ENCODE data around the gene TIMM8A.

Gene TIMM8A

GRCh38 chrX:101357166-101357795, 8.7 kb upstream of the TIMM8A start:
- H3F3A ChIP-seq (ENCODE audit: control insufficient read depth, insufficient read depth), result 0 out of 2 replicates have a peak, but pooled peaks cover 2% of the 10 kb centered on the region
- peaks cover 23% of the 10 kb centered on the region for H3K4me1 ChIP-seq (ENCODE audit: control insufficient read depth, low read length)
- no peaks in the 10 kb centered on the region for H3K27me3 ChIP-seq (ENCODE audit: control insufficient read depth, low read length)
- peaks cover 83% of the 10 kb centered on the region for H3K36me3 ChIP-seq (ENCODE audit: control insufficient read depth, low read length)
- no peaks in the 10 kb centered on the region for H3K9me3 ChIP-seq (ENCODE audit: control insufficient read depth, insufficient read depth, low read length)
- no peaks in the 10 kb centered on the region for H3K79me2 ChIP-seq (ENCODE audit: control insufficient read depth, low read length)
- peak; percentile 42 for TF ChIP-seq CTCF (IDR thresholded peaks at IDR 0.05; ENCODE audit: low read depth, low read length, poor library complexity, severe bottlenecking)
- TF ChIP-seq EZH2phosphoT487 (IDR thresholded peaks at IDR 0.05; ENCODE audit: borderline replicate concordance, low read length), result no peak
- H3K4me3 ChIP-seq (ENCODE audit: low read length), result no peak overlapping the region
- H3K27ac ChIP-seq (ENCODE audit: low read depth, low read length), result no peak overlapping the region
- no peaks in the 10 kb centered on the region for H3K9me2 ChIP-seq (replicated peaks; ENCODE audit: control insufficient read depth, low read length)
- no peaks in the 10 kb centered on the region for H4K20me1 ChIP-seq (ENCODE audit: control insufficient read depth, insufficient read depth, low read depth, low read length)
- no peak overlapping the region for H3K4me2 ChIP-seq (ENCODE audit: low read length)

GRCh38 chrX:101349193-101349562, 636 bp upstream of the TIMM8A start:
- H3K79me2 ChIP-seq (ENCODE audit: control insufficient read depth, low read length), result peaks cover 44% of the 10 kb centered on the region
- no peaks in the 10 kb centered on the region for H3K27me3 ChIP-seq (ENCODE audit: control insufficient read depth, low read length)
- no peaks in the 10 kb centered on the region for H4K20me1 ChIP-seq (ENCODE audit: control insufficient read depth, insufficient read depth, low read depth, low read length)
- H3K27ac ChIP-seq (ENCODE audit: low read depth, low read length), result peak overlapping the region; percentile 62
- H3K9me3 ChIP-seq (ENCODE audit: control insufficient read depth, insufficient read depth, low read length), result no peaks in the 10 kb centered on the region
- peaks cover 7% of the 10 kb centered on the region for H3F3A ChIP-seq (ENCODE audit: control insufficient read depth, insufficient read depth)
- peak overlapping the region; percentile 85 for H3K4me2 ChIP-seq (ENCODE audit: low read length)
- peaks cover 58% of the 10 kb centered on the region for H3K36me3 ChIP-seq (ENCODE audit: control insufficient read depth, low read length)
- TF ChIP-seq EZH2phosphoT487 (IDR thresholded peaks at IDR 0.05; ENCODE audit: borderline replicate concordance, low read length), result no peak
- TF ChIP-seq CTCF (IDR thresholded peaks at IDR 0.05; ENCODE audit: low read depth, low read length, poor library complexity, severe bottlenecking), result no peak
- H3K9me2 ChIP-seq (replicated peaks; ENCODE audit: control insufficient read depth, low read length), result no peaks in the 10 kb centered on the region
- peaks cover 18% of the 10 kb centered on the region for H3K4me1 ChIP-seq (ENCODE audit: control insufficient read depth, low read length)
- peak overlapping the region; percentile 89 for H3K4me3 ChIP-seq (ENCODE audit: low read length)

DNA sequence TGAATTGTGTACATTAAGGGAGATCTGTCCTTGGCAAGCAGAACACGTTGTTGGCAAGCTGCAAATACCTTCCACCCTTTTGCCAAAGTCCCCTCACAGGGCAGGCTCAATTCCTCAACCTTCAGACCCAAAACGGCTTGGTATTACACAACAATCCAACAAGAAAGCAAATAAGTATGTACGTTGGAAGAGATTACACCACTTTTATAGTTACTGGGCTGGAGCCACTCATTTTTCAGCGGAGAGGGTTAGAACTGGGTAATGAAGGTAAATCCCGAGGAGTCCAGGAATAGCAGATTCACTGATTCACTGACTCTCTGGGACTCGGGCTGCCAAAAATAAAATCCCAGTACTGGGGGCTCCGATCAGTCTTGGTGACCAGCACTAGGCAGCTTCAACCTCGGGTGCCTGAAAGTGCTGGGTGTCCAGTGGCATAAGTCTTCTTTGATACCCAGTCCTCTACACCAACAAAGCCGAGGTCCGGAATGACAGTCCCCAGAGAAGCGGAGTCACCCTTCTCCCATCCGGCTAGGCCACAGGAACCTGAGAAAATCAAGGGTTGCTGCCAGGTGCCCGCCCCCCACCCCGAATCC, 587 bp downstream of the TIMM8A start:
- H3K9me2 ChIP-seq (replicated peaks; ENCODE audit: control insufficient read depth, low read length), result no peaks in the 10 kb centered on the region
- no peaks in the 10 kb centered on the region for H4K20me1 ChIP-seq (ENCODE audit: control insufficient read depth, insufficient read depth, low read depth, low read length)
- H3K27ac ChIP-seq (ENCODE audit: low read depth, low read length), result peak overlapping the region; percentile 62
- TF ChIP-seq EZH2phosphoT487 (IDR thresholded peaks at IDR 0.05; ENCODE audit: borderline replicate concordance, low read length) (no peak), CTCF (IDR thresholded peaks at IDR 0.05; ENCODE audit: low read depth, low read length, poor library complexity, severe bottlenecking) (no peak)
- H3F3A ChIP-seq (ENCODE audit: control insufficient read depth, insufficient read depth), result peaks cover 7% of the 10 kb centered on the region
- no peaks in the 10 kb centered on the region for H3K9me3 ChIP-seq (ENCODE audit: control insufficient read depth, insufficient read depth, low read length)
- peak overlapping the region; percentile 89 for H3K4me3 ChIP-seq (ENCODE audit: low read length)
- H3K36me3 ChIP-seq (ENCODE audit: control insufficient read depth, low read length), result peaks cover 45% of the 10 kb centered on the region
- peak overlapping the region; percentile 85 for H3K4me2 ChIP-seq (ENCODE audit: low read length)
- peaks cover 44% of the 10 kb centered on the region for H3K79me2 ChIP-seq (ENCODE audit: control insufficient read depth, low read length)
- no peaks in the 10 kb centered on the region for H3K27me3 ChIP-seq (ENCODE audit: control insufficient read depth, low read length)
- peaks cover 18% of the 10 kb centered on the region for H3K4me1 ChIP-seq (ENCODE audit: control insufficient read depth, low read length)

Measured in DOHH2 (cell line).